Lower lobe of right lung (tissue), 2 donors: ENCODE measurements around the gene SLC24A3. TPM values are rescaled to one million over a fixed set of nuclear protein-coding genes. Genes with fewer than 3 reads are reported as not detected.

ENCODE experiments used
- ATAC-seq, 2 donors: fragments of 200-7000 bp; cut with Tn5 transposase; one replicate each; pipeline ENCODE4 v1.9.1; 2020 to 2022; ENCODE audit warnings: mild to moderate bottlenecking in 2 of 2, moderate library complexity in 2 of 2
- DNase-seq: peaks from one replicate; pipeline ENCODE4 v3.0.0-alpha.2; 2020
- H3K27ac ChIP-seq: fragments of 200-600 bp; one replicate; pipeline ENCODE4 v1.8.0; 2022
- H3K27me3 ChIP-seq: fragments of 200-600 bp; one replicate; pipeline ENCODE4 v1.8.0; 2022; ENCODE audit warnings: low read depth
- H3K36me3 ChIP-seq: fragments of 200-600 bp; one replicate; pipeline ENCODE4 v1.8.0; 2022; ENCODE audit warnings: mild to moderate bottlenecking
- H3K4me1 ChIP-seq: fragments of 200-600 bp; one replicate; pipeline ENCODE4 v1.8.0; 2022
- H3K4me3 ChIP-seq: fragments of 200-600 bp; one replicate; pipeline ENCODE4 v1.8.0; 2022; ENCODE audit warnings: mild to moderate bottlenecking
- H3K9me3 ChIP-seq: fragments of 200-600 bp; one replicate; pipeline ENCODE4 v1.8.0; 2022
- CTCF ChIP-seq: fragments of 200-600 bp; IDR thresholded peaks from one replicate; pipeline ENCODE4 v1.8.0; 2022; ENCODE audit warnings: antibody characterized with exemption, mild to moderate bottlenecking
- intact Hi-C: fragments of 100-400 bp; cut with DNase I; formaldehyde crosslinking; loops from one replicate; pipeline ENCODE4 v1.11.0; 2022
- total RNA-seq: library from RNA; stranded (reverse); fragmentation: NEBNext Ultra II Directional; extraction: Animal tissue kit (Norgen Biotek cat#: 25700); gene quantifications from one replicate; pipeline ENCODE4 v1.2.1, GENCODE V29; 2021
- donor health status: DM: no; HTN: yes; CAD: no; lungs with severe emphysema.

Gene SLC24A3
- total RNA-seq, 1 donor from 2014 or later = 7.9 TPM

DNA sequence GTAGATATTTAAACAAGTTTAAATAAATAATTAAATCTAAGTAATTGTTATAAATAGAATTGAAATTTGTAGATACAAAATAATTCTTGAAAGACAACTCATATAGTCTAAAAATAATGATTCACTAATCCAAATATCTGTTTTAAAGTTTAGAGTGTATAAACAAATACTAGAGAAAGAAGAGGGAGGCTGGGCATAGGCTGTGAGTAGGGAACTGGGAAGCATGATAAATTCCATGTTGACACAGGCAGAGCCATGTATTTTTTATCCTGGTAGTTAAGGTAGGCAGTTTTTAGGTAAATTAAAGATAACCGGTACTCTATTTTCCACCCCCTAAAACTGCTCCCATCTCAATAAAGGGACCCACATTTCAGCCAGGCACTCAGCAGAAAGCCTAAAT, 534.0 kb downstream of the SLC24A3 start:
- Histone ChIP-seq H3K27ac (no peak overlapping the region), H3K27me3 (no peaks in the 10 kb centered on the region), H3K36me3 (no peaks in the 10 kb centered on the region), H3K9me3 (no peaks in the 10 kb centered on the region), H3K4me3 (no peak overlapping the region), H3K4me1 (peaks cover 12% of the 10 kb centered on the region)
- no peak for TF ChIP-seq CTCF
- ATAC-seq (peak in 1 of 2 donors; percentile 52), DNase-seq (no peak)
- intact Hi-C loops = no loop called here

DNA sequence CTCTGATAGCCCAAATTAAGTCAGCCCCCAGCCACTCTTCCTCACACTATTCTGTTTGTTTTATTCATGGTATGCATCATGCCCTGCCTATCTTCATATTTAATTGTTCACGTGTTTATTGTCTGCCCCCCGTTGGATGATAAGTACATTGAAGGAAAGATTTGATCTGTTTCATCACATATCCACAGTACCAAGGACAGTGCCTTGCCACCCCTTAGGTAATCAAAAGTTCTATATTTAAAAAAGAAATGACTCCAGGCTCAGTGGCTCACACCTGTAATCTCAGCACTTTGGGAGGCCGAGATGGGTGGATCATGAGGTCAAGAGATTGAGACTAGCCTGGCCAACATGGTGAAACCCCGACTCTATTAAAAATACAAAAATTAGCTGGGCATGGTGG, 535.5 kb downstream of the SLC24A3 start:
- intact Hi-C loops = no loop called here
- Histone ChIP-seq H3K27me3 (no peaks in the 10 kb centered on the region), H3K9me3 (no peaks in the 10 kb centered on the region), H3K4me3 (no peak overlapping the region), H3K4me1 (peaks cover 8% of the 10 kb centered on the region), H3K36me3 (no peaks in the 10 kb centered on the region), H3K27ac (no peak overlapping the region)
- TF ChIP-seq CTCF = no peak
- DNase-seq (no peak), ATAC-seq (no peak)

- H3K27ac ChIP-seq = no peak overlapping the region
- no peak for TF ChIP-seq CTCF
- no peaks in the 10 kb centered on the region for H3K36me3 ChIP-seq
- no peak overlapping the region for H3K4me3 ChIP-seq
- DNase-seq = no peak
- ATAC-seq = no peak
- H3K27me3 ChIP-seq = no peaks in the 10 kb centered on the region
- intact Hi-C loops = no loop called here
- no peaks in the 10 kb centered on the region for H3K4me1 ChIP-seq
- H3K9me3 ChIP-seq = no peaks in the 10 kb centered on the region
Observed at GRCh38 chr20:19748681-19749080, 536.2 kb downstream of the SLC24A3 start.

DNA sequence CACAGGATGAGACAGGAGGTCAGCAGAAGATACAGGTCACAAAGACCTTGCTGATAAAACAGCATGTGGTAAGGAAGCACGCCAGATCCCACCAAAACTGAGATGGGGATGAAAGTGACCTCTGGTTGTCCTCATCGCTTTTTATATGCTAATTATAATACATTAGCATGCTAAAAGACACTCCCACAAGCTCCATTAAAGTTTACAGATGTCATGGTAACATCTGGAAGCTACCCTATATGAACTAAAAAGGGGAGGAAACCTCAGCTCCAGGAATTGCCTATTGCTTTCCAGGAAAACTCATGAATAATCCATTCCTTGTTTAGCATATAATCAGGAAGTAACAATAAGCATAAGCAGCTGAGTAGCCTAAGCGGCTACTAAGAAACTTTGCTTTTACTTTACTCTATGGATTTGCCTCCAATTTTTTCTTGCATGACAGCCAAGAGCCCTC, 537.2 kb downstream of the SLC24A3 start:
- H3K27me3 ChIP-seq = no peaks in the 10 kb centered on the region
- no peak overlapping the region for H3K27ac ChIP-seq
- no peak overlapping the region for H3K4me3 ChIP-seq
- H3K36me3 ChIP-seq = no peaks in the 10 kb centered on the region
- intact Hi-C loops = no loop called here
- ATAC-seq (no peak), DNase-seq (no peak)
- no peak for TF ChIP-seq CTCF
- H3K4me1 ChIP-seq = no peaks in the 10 kb centered on the region
- no peaks in the 10 kb centered on the region for H3K9me3 ChIP-seq

DNA sequence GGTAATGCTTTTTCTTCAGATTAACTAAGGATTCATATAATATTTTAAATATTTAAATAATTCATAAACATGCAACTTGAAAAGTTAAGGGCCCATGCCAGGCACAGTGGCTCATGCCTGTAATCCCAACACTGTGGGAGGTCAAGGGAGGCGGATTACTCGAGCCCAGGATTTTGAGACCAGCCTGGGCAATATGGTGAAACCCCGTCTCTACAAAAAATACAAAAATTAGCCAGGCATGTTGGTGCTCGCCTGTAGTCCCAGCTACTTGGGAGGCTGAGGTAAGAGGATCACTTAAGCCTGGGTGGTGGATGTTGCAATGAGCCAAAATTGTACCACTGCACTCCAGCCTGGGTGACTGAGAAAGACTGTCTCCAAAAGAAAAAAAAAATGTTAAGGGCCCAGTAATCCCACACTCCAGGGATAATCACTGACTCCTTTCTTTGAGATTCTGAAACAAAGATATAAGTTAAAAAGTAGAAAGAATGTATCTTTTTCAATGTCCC, 537.7 kb downstream of the SLC24A3 start:
- no peaks in the 10 kb centered on the region for H3K36me3 ChIP-seq
- H3K9me3 ChIP-seq = no peaks in the 10 kb centered on the region
- no peak overlapping the region for H3K27ac ChIP-seq
- no peaks in the 10 kb centered on the region for H3K4me1 ChIP-seq
- no peak for DNase-seq
- ATAC-seq = no peak
- H3K4me3 ChIP-seq = no peak overlapping the region
- TF ChIP-seq CTCF = no peak
- intact Hi-C loops = no loop called here
- H3K27me3 ChIP-seq = no peaks in the 10 kb centered on the region
